ENCODE measurements around the gene OAS2.

OAS2 gene

GRCh38 chr12:113016796-113017195 is 38.5 kb downstream of the OAS2 start:
- Histone ChIP-seq H4K20me1 (ENCODE audit: insufficient read depth, low read length, poor library complexity, severe bottlenecking) (no peaks in the 10 kb centered on the region), H3K79me2 (ENCODE audit: insufficient read depth, low read length) (no peaks in the 10 kb centered on the region), H3K36me3 (ENCODE audit: insufficient read depth, low read length) (no peaks in the 10 kb centered on the region), H3K9me2 (replicated peaks; ENCODE audit: low read depth, low read length) (no peaks in the 10 kb centered on the region), H3K4me2 (ENCODE audit: low read depth, low read length, poor library complexity, severe bottlenecking) (no peak overlapping the region), H3F3A (ENCODE audit: low read depth) (no peaks in the 10 kb centered on the region), H2AFZ (ENCODE audit: low read length) (no peak overlapping the region), H3K9ac (ENCODE audit: low read depth, low read length, poor library complexity, severe bottlenecking) (no peak overlapping the region), H3K4me1 (ENCODE audit: insufficient read depth, low read length, poor library complexity, severe bottlenecking) (no peaks in the 10 kb centered on the region), H3K9me3 (ENCODE audit: insufficient read depth, low read depth, low read length) (no peaks in the 10 kb centered on the region), H3K4me3 (ENCODE audit: low read length, poor library complexity, severe bottlenecking) (no peak overlapping the region), H3K27me3 (ENCODE audit: insufficient read depth, low read length, poor library complexity, severe bottlenecking) (no peaks in the 10 kb centered on the region)
- no peak for TF ChIP-seq CTCF (conservative IDR thresholded peaks at IDR 0.05; ENCODE audit: low read length)
- TF ChIP-seq EZH2phosphoT487 (IDR thresholded peaks at IDR 0.05; ENCODE audit: borderline replicate concordance): no peak

- H3K9me3 ChIP-seq (ENCODE audit: insufficient read depth, low read depth, low read length): no peaks in the 10 kb centered on the region
- no peaks in the 10 kb centered on the region for H3K36me3 ChIP-seq (ENCODE audit: insufficient read depth, low read length)
- no peak overlapping the region for H3K4me2 ChIP-seq (ENCODE audit: low read depth, low read length, poor library complexity, severe bottlenecking)
- TF ChIP-seq CTCF (conservative IDR thresholded peaks at IDR 0.05; ENCODE audit: low read length): no peak
- no peak for TF ChIP-seq EZH2phosphoT487 (IDR thresholded peaks at IDR 0.05; ENCODE audit: borderline replicate concordance)
- no peaks in the 10 kb centered on the region for H3K79me2 ChIP-seq (ENCODE audit: insufficient read depth, low read length)
- H3K4me1 ChIP-seq (ENCODE audit: insufficient read depth, low read length, poor library complexity, severe bottlenecking): no peaks in the 10 kb centered on the region
- H3K27me3 ChIP-seq (ENCODE audit: insufficient read depth, low read length, poor library complexity, severe bottlenecking): no peaks in the 10 kb centered on the region
- no peak overlapping the region for H3K4me3 ChIP-seq (ENCODE audit: low read length, poor library complexity, severe bottlenecking)
- H2AFZ ChIP-seq (ENCODE audit: low read length): no peak overlapping the region
- no peak overlapping the region for H3K9ac ChIP-seq (ENCODE audit: low read depth, low read length, poor library complexity, severe bottlenecking)
- no peaks in the 10 kb centered on the region for H4K20me1 ChIP-seq (ENCODE audit: insufficient read depth, low read length, poor library complexity, severe bottlenecking)
- no peaks in the 10 kb centered on the region for H3K9me2 ChIP-seq (replicated peaks; ENCODE audit: low read depth, low read length)
- H3F3A ChIP-seq (ENCODE audit: low read depth): no peaks in the 10 kb centered on the region
These were observed 40.7 kb downstream of the OAS2 start for GRCh38 chr12:113019025-113019424.

GRCh38 chr12:113021500-113021899 is 43.2 kb downstream of the OAS2 start:
- TF ChIP-seq CTCF (conservative IDR thresholded peaks at IDR 0.05; ENCODE audit: low read length) (no peak), EZH2phosphoT487 (IDR thresholded peaks at IDR 0.05; ENCODE audit: borderline replicate concordance) (no peak)

More at GRCh38 chr12:113021500-113021899, 43.2 kb downstream of the OAS2 start:
- no peak overlapping the region for H3K4me3 ChIP-seq (ENCODE audit: low read length, poor library complexity, severe bottlenecking)
- no peaks in the 10 kb centered on the region for H3K9me3 ChIP-seq (ENCODE audit: insufficient read depth, low read depth, low read length)
- no peak overlapping the region for H3K9ac ChIP-seq (ENCODE audit: low read depth, low read length, poor library complexity, severe bottlenecking)
- no peaks in the 10 kb centered on the region for H3K27me3 ChIP-seq (ENCODE audit: insufficient read depth, low read length, poor library complexity, severe bottlenecking)
- H3K4me2 ChIP-seq (ENCODE audit: low read depth, low read length, poor library complexity, severe bottlenecking): no peak overlapping the region
- no peak overlapping the region for H2AFZ ChIP-seq (ENCODE audit: low read length)
- H3K36me3 ChIP-seq (ENCODE audit: insufficient read depth, low read length): no peaks in the 10 kb centered on the region
- H3K4me1 ChIP-seq (ENCODE audit: insufficient read depth, low read length, poor library complexity, severe bottlenecking): no peaks in the 10 kb centered on the region
- H3F3A ChIP-seq (ENCODE audit: low read depth): no peaks in the 10 kb centered on the region
- no peaks in the 10 kb centered on the region for H3K79me2 ChIP-seq (ENCODE audit: insufficient read depth, low read length)
- no peaks in the 10 kb centered on the region for H3K9me2 ChIP-seq (replicated peaks; ENCODE audit: low read depth, low read length)
- no peaks in the 10 kb centered on the region for H4K20me1 ChIP-seq (ENCODE audit: insufficient read depth, low read length, poor library complexity, severe bottlenecking)
